ENCODE measurements around the gene GNG13. TPM values are rescaled to one million over a fixed set of nuclear protein-coding genes. Genes with fewer than 3 reads are reported as not detected.

Gene GNG13
- total RNA-seq, 3 donors from 2014 or later (not counting 1 experiment from before 2014, with no cell fraction given): not detected

- H3K27ac ChIP-seq (ENCODE audit: low read length): no peak overlapping the region
- Mint-ChIP-seq H3K36me3 (no peaks in the 10 kb centered on the region), H3K9me3 (no peaks in the 10 kb centered on the region), H3K4me1 (no peaks in the 10 kb centered on the region), H3K27ac (no peak overlapping the region), H3K27me3 (ENCODE audit: low read depth in 2 of 2) (peaks cover 0 to 4% of the 10 kb centered on the region in 2 donors), H3K4me3 (no peak overlapping the region)
- no peak overlapping the region for H3K4me3 ChIP-seq (ENCODE audit: low read length)
- DNase-seq (no peak), ATAC-seq (no peak)
- 88% methylated on average over 22 of the region's 22 CpGs for WGBS (ENCODE audit: insufficient coverage)
- TF ChIP-seq CTCF (IDR thresholded peaks at IDR 0.05): no peak
- no peaks in the 10 kb centered on the region for H3K36me3 ChIP-seq (ENCODE audit: control insufficient read depth, insufficient read depth, low read length)
- no peaks in the 10 kb centered on the region for H3K27me3 ChIP-seq (ENCODE audit: control insufficient read depth, insufficient read depth, low read length)
- intact Hi-C loops (cut with micrococcal nuclease): no loop called here
- H3K9me3 ChIP-seq (ENCODE audit: control insufficient read depth, insufficient read depth, low read length): no peaks in the 10 kb centered on the region
- H3K4me1 ChIP-seq (ENCODE audit: control insufficient read depth, insufficient read depth, low read length): peaks cover 6% of the 10 kb centered on the region
Measured at GRCh38 chr16:824194-824593, 23.7 kb upstream of the GNG13 start.

- intact Hi-C loops (cut with micrococcal nuclease): no loop called here
- H3K27me3 Mint-ChIP-seq (ENCODE audit: low read depth in 2 of 2): peaks cover 0 to 4% of the 10 kb centered on the region in 2 donors
- H3K36me3 ChIP-seq (ENCODE audit: control insufficient read depth, insufficient read depth, low read length): no peaks in the 10 kb centered on the region
- H3K4me3 Mint-ChIP-seq: no peak overlapping the region
- no peak for TF ChIP-seq CTCF (IDR thresholded peaks at IDR 0.05)
- no peak overlapping the region for H3K27ac Mint-ChIP-seq
- no peak overlapping the region for H3K27ac ChIP-seq (ENCODE audit: low read length)
- H3K4me1 ChIP-seq (ENCODE audit: control insufficient read depth, insufficient read depth, low read length): peaks cover 6% of the 10 kb centered on the region
- ATAC-seq (no peak), DNase-seq (no peak)
- no peaks in the 10 kb centered on the region for H3K4me1 Mint-ChIP-seq
- no peaks in the 10 kb centered on the region for H3K9me3 ChIP-seq (ENCODE audit: control insufficient read depth, insufficient read depth, low read length)
- H3K36me3 Mint-ChIP-seq: no peaks in the 10 kb centered on the region
- H3K9me3 Mint-ChIP-seq: no peaks in the 10 kb centered on the region
- H3K4me3 ChIP-seq (ENCODE audit: low read length): no peak overlapping the region
- H3K27me3 ChIP-seq (ENCODE audit: control insufficient read depth, insufficient read depth, low read length): no peaks in the 10 kb centered on the region
- WGBS (ENCODE audit: insufficient coverage): 90% methylated on average over 9 of the region's 9 CpGs
Measured at GRCh38 chr16:822909-823297, 22.4 kb upstream of the GNG13 start.

- Mint-ChIP-seq H3K36me3 (no peaks in the 10 kb centered on the region), H3K27ac (no peak overlapping the region), H3K27me3 (ENCODE audit: low read depth in 2 of 2) (peaks cover 0 to 4% of the 10 kb centered on the region in 2 donors), H3K9me3 (no peaks in the 10 kb centered on the region), H3K4me1 (no peaks in the 10 kb centered on the region), H3K4me3 (no peak overlapping the region)
- no peak for ATAC-seq
- no peak for TF ChIP-seq CTCF (IDR thresholded peaks at IDR 0.05)
- Histone ChIP-seq H3K27me3 (ENCODE audit: control insufficient read depth, insufficient read depth, low read length) (no peaks in the 10 kb centered on the region), H3K36me3 (ENCODE audit: control insufficient read depth, insufficient read depth, low read length) (no peaks in the 10 kb centered on the region), H3K9me3 (ENCODE audit: control insufficient read depth, insufficient read depth, low read length) (no peaks in the 10 kb centered on the region), H3K4me1 (ENCODE audit: control insufficient read depth, insufficient read depth, low read length) (peaks cover 6% of the 10 kb centered on the region), H3K27ac (ENCODE audit: low read length) (no peak overlapping the region), H3K4me3 (ENCODE audit: low read length) (no peak overlapping the region)
- DNase-seq: no peak
- intact Hi-C loops (cut with micrococcal nuclease): no loop called here
- WGBS (ENCODE audit: insufficient coverage): 92% methylated on average over 21 of the region's 21 CpGs
Measured at GRCh38 chr16:822174-822908, 21.8 kb upstream of the GNG13 start.

- 83% methylated on average over 9 of the region's 13 CpGs for WGBS (ENCODE audit: insufficient coverage)
- no peaks in the 10 kb centered on the region for H3K36me3 ChIP-seq (ENCODE audit: control insufficient read depth, insufficient read depth, low read length)
- intact Hi-C loops (cut with micrococcal nuclease): no loop called here
- H3K4me3 Mint-ChIP-seq: no peak overlapping the region
- no peaks in the 10 kb centered on the region for H3K4me1 Mint-ChIP-seq
- no peaks in the 10 kb centered on the region for H3K36me3 Mint-ChIP-seq
- peaks cover 0 to 4% of the 10 kb centered on the region in 2 donors for H3K27me3 Mint-ChIP-seq (ENCODE audit: low read depth in 2 of 2)
- H3K27ac ChIP-seq (ENCODE audit: low read length): no peak overlapping the region
- no peaks in the 10 kb centered on the region for H3K27me3 ChIP-seq (ENCODE audit: control insufficient read depth, insufficient read depth, low read length)
- H3K4me1 ChIP-seq (ENCODE audit: control insufficient read depth, insufficient read depth, low read length): peaks cover 6% of the 10 kb centered on the region
- no peak for TF ChIP-seq CTCF (IDR thresholded peaks at IDR 0.05)
- no peaks in the 10 kb centered on the region for H3K9me3 ChIP-seq (ENCODE audit: control insufficient read depth, insufficient read depth, low read length)
- H3K27ac Mint-ChIP-seq: no peak overlapping the region
- DNase-seq: no peak
- H3K4me3 ChIP-seq (ENCODE audit: low read length): no peak overlapping the region
- no peak for ATAC-seq
- no peaks in the 10 kb centered on the region for H3K9me3 Mint-ChIP-seq
Measured at GRCh38 chr16:821751-822150, 21.2 kb upstream of the GNG13 start.
